PFSK-1 (cell line): ENCODE data around the gene PDZD7.

ENCODE experiments used
- POLR2AphosphoS5 ChIP-seq: IDR thresholded peaks from 2 replicates; pipeline ENCODE4 v1.6.1; 2012; ENCODE audit warnings: low read depth, mild to moderate bottlenecking, control low read depth, low read length, moderate library complexity
- SIN3A ChIP-seq: IDR thresholded peaks from 2 replicates; pipeline ENCODE4 v1.6.1; 2012; ENCODE audit warnings: mild to moderate bottlenecking, low read length, moderate library complexity, borderline replicate concordance; ENCODE audit not compliant: insufficient read depth
- TAF1 ChIP-seq: IDR thresholded peaks from 2 replicates; pipeline ENCODE4 v1.6.1; 2012; ENCODE audit warnings: low read length, control low read depth, borderline replicate concordance; ENCODE audit not compliant: insufficient read depth
- TF ChIP-seq, protein P1 (sequence below), 2 experiments: IDR thresholded peaks; 2 replicates each; pipeline versions ENCODE4 v1.6.1 to v1.8.0; 2011 to 2012; ENCODE audit warnings: low read depth in 2 of 2, low read length in 2 of 2, control low read depth in 1 of 2, inconsistent platforms in 1 of 2, mild to moderate bottlenecking in 1 of 2, moderate library complexity in 1 of 2; ENCODE audit not compliant: insufficient read depth in 1 of 2

DNA sequence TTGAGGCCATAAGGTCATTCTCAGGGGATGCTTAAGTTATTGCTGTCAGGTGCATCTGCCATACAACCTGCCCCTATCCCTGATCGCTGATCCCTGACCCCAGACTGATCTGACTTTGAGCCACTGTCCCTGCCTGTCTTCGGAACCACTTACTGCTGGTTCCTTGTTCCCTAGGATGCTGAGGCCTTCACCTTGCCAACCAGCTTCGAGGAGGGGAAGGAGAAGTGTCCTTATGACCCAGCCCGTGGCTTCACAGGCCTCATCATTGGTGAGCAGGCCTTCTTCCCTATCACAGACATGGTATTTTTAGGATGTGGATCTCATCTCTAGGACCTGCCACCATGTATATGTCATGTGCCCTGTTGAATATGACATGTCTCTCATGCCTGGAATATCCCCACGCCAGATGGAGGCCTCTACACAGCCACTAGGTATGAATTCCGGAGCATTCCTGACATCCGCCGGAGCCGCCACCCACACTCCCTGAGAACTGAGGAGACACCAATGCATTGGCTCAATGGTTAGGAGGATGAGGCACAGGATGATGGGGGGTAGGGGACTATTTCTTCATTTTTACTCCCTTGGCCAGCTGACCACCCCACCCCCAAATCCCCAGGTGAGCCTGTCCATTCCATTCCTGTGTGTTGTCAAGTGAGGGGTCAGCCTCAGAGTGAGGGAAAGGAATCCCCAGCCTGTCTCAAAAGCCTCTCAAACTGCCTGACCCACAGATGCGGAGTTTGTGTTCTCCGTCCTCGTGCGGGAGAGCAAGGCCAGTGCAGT lies 52.6 kb downstream of the PDZD7 start:
- TF ChIP-seq TAF1 (no peak), POLR2AphosphoS5 (no peak), SIN3A (no peak)
- TF ChIP-seq, protein P1, sequence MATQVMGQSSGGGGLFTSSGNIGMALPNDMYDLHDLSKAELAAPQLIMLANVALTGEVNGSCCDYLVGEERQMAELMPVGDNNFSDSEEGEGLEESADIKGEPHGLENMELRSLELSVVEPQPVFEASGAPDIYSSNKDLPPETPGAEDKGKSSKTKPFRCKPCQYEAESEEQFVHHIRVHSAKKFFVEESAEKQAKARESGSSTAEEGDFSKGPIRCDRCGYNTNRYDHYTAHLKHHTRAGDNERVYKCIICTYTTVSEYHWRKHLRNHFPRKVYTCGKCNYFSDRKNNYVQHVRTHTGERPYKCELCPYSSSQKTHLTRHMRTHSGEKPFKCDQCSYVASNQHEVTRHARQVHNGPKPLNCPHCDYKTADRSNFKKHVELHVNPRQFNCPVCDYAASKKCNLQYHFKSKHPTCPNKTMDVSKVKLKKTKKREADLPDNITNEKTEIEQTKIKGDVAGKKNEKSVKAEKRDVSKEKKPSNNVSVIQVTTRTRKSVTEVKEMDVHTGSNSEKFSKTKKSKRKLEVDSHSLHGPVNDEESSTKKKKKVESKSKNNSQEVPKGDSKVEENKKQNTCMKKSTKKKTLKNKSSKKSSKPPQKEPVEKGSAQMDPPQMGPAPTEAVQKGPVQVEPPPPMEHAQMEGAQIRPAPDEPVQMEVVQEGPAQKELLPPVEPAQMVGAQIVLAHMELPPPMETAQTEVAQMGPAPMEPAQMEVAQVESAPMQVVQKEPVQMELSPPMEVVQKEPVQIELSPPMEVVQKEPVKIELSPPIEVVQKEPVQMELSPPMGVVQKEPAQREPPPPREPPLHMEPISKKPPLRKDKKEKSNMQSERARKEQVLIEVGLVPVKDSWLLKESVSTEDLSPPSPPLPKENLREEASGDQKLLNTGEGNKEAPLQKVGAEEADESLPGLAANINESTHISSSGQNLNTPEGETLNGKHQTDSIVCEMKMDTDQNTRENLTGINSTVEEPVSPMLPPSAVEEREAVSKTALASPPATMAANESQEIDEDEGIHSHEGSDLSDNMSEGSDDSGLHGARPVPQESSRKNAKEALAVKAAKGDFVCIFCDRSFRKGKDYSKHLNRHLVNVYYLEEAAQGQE (IDR thresholded peaks at IDR 0.05; ENCODE audit: insufficient read depth in 1 of 2, low read depth in 2 of 2, low read length in 2 of 2), result no peak
